GM12878 (cell line): ENCODE measurements around the gene FOXP1. TPM values are rescaled to one million over a fixed set of nuclear protein-coding genes. Genes with fewer than 3 reads are reported as not detected.

ENCODE experiments used
- BCL11A ChIP-seq: IDR thresholded peaks from 2 replicates; pipeline ENCODE4 v1.6.1; 2011; ENCODE audit warnings: low read depth, low read length
- EP300 ChIP-seq, 2 experiments: fragments of 150-350 bp in 1 of 2; IDR thresholded peaks; 2 replicates each; pipeline ENCODE4 v1.6.1; 2011 to 2012; ENCODE audit warnings: low read depth in 2 of 2, low read length in 2 of 2, borderline replicate concordance in 1 of 2, improper control_type of control experiment in 1 of 2, inconsistent platforms in 1 of 2; ENCODE audit not compliant: control insufficient read depth in 1 of 2
- SMARCA5 ChIP-seq: fragments of 450-650 bp; IDR thresholded peaks from 2 replicates; pipeline ENCODE4 v1.6.1; 2017; ENCODE audit warnings: mild to moderate bottlenecking
- SMC3 ChIP-seq: IDR thresholded peaks from 2 replicates; pipeline ENCODE4 v1.6.1; 2011; ENCODE audit warnings: low read length, improper control_type of control experiment, borderline replicate concordance
- TAF1 ChIP-seq: IDR thresholded peaks from 2 replicates; pipeline ENCODE4 v1.6.1; 2011; ENCODE audit warnings: mild to moderate bottlenecking, low read depth, low read length, borderline replicate concordance
- TCF7 ChIP-seq: IDR thresholded peaks from 2 replicates; pipeline ENCODE4 v1.6.1; 2014; ENCODE audit warnings: antibody characterized with exemption, borderline replicate concordance
- ZNF384 ChIP-seq: IDR thresholded peaks from 2 replicates; pipeline ENCODE4 v1.6.1; 2012; ENCODE audit warnings: low read depth, mild to moderate bottlenecking, low read length, improper control_type of control experiment, borderline replicate concordance
- polyA plus RNA-seq, 11 experiments: library from polyadenylated mRNA; depleted of rRNA in 4 of 11; unstranded in 6 of 11; stranded (reverse) in 5 of 11; fragments of >200 nt; fragmentation: Nextera tagmentation in 4 of 11; fragmentation: Illumina TruSeq in 1 of 11; extraction: Ambion mirVana in 4 of 11; extraction: Trizol in 1 of 11; gene quantifications; 1 replicate in 1 of 11; 2 replicates in 10 of 11; pipeline versions ENCODE4 v1.2.1 to v1.2.3, GENCODE V29; 2011 to 2016; ENCODE audit warnings: inconsistent platforms in 2 of 11, missing spikeins in 2 of 11, low read depth in 1 of 11
- total RNA-seq, 4 experiments: library from RNA; depleted of rRNA in 3 of 4; stranded (reverse); fragments of >200 nt in 3 of 4; fragmentation: Illumina TruSeq in 1 of 4; extraction: Trizol in 1 of 4; gene quantifications; 2 replicates each; pipeline versions ENCODE4 v1.2.1 to v1.2.3, GENCODE V29; 2013 to 2021
- TF ChIP-seq, protein P1 (sequence below): fragments of 450-650 bp; IDR thresholded peaks from 2 replicates; pipeline ENCODE4 v1.6.1; 2017; ENCODE audit warnings: antibody characterized with exemption, mild to moderate bottlenecking, moderate library complexity
- TF ChIP-seq, protein P2 (sequence below): fragments of 450-650 bp; IDR thresholded peaks from 2 replicates; pipeline ENCODE4 v1.6.1; 2017; ENCODE audit warnings: low read depth, mild to moderate bottlenecking, moderate library complexity

Gene FOXP1
- total and polyA plus RNA-seq, 10 of the 15 experiments (the other 5 are each of a cell fraction or from before 2014, with no cell fraction given), result 0.05 to 1.6 (median 0.20) TPM; not detected in 1

DNA sequence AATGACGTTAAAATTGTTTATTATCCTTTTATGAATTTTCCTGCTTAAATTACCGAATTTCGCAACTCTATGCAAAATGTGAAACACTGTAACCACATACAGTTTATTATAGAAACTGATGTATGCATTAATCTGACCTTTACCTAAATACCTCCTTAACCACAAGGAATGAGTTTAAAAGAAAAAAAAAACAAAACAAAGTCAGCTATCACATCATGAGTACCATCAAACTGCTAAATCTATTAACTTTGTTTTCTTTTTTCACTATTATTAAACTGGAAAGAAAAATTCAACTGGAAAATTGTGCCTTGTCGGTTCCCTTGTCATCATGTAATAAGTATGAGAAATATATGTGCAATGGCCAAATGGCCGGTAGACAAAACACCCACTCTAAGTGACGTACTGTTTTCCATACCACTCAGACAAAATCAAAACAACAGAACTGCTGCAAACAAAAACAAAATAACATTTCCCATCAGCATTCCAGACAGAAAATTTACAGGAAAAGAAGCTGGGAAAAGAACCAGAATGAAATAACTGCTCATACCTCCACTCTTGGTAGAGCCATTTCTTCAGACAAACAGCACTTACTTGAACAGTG lies 415.3 kb downstream of the FOXP1 start (continued):
- TF ChIP-seq, protein P1, sequence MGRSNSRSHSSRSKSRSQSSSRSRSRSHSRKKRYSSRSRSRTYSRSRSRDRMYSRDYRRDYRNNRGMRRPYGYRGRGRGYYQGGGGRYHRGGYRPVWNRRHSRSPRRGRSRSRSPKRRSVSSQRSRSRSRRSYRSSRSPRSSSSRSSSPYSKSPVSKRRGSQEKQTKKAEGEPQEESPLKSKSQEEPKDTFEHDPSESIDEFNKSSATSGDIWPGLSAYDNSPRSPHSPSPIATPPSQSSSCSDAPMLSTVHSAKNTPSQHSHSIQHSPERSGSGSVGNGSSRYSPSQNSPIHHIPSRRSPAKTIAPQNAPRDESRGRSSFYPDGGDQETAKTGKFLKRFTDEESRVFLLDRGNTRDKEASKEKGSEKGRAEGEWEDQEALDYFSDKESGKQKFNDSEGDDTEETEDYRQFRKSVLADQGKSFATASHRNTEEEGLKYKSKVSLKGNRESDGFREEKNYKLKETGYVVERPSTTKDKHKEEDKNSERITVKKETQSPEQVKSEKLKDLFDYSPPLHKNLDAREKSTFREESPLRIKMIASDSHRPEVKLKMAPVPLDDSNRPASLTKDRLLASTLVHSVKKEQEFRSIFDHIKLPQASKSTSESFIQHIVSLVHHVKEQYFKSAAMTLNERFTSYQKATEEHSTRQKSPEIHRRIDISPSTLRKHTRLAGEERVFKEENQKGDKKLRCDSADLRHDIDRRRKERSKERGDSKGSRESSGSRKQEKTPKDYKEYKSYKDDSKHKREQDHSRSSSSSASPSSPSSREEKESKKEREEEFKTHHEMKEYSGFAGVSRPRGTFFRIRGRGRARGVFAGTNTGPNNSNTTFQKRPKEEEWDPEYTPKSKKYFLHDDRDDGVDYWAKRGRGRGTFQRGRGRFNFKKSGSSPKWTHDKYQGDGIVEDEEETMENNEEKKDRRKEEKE, result no peak
- TF ChIP-seq SMC3 (no peak), EP300 (IDR thresholded peaks at IDR 0.05; ENCODE audit: borderline replicate concordance in 1 of 2, control insufficient read depth in 1 of 2, low read depth in 2 of 2, low read length in 2 of 2) (no peak), SMARCA5 (no peak), TCF7 (no peak), BCL11A (no peak), TAF1 (no peak), ZNF384 (no peak)
- TF ChIP-seq, protein P2, sequence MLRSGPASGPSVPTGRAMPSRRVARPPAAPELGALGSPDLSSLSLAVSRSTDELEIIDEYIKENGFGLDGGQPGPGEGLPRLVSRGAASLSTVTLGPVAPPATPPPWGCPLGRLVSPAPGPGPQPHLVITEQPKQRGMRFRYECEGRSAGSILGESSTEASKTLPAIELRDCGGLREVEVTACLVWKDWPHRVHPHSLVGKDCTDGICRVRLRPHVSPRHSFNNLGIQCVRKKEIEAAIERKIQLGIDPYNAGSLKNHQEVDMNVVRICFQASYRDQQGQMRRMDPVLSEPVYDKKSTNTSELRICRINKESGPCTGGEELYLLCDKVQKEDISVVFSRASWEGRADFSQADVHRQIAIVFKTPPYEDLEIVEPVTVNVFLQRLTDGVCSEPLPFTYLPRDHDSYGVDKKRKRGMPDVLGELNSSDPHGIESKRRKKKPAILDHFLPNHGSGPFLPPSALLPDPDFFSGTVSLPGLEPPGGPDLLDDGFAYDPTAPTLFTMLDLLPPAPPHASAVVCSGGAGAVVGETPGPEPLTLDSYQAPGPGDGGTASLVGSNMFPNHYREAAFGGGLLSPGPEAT, result no peak
